Left lung (tissue), 10 donors: ENCODE data around the gene CRKL. TPM values are rescaled to one million over a fixed set of nuclear protein-coding genes. Genes with fewer than 3 reads are reported as not detected.

Source experiments
- ATAC-seq: fragments of 200-7000 bp; cut with Tn5 transposase; one replicate; pipeline ENCODE4 v1.9.1; 2020; ENCODE audit warnings: moderate library complexity
- DNase-seq, 4 donors: peaks; one replicate each; pipeline ENCODE4 v3.0.0-alpha.2; 2013 to 2020
- H3K27ac ChIP-seq, 2 donors: fragments of 200-600 bp; sonication (generic) in 1 of 2; one replicate each; pipeline versions ENCODE4 v1.5.0 to v1.8.0; 2020 to 2021
- H3K27me3 ChIP-seq, 2 donors: fragments of 200-600 bp; sonication (generic) in 1 of 2; one replicate each; pipeline versions ENCODE4 v1.5.0 to v1.8.0; 2020 to 2021
- H3K36me3 ChIP-seq, 2 donors: fragments of 200-600 bp; sonication (generic) in 1 of 2; one replicate each; pipeline versions ENCODE4 v1.5.0 to v1.8.0; 2020 to 2021
- H3K4me1 ChIP-seq, 2 donors: fragments of 200-600 bp; one replicate each; pipeline ENCODE4 v1.8.0; 2021
- H3K4me3 ChIP-seq, 2 donors: fragments of 200-600 bp; sonication (generic) in 1 of 2; one replicate each; pipeline versions ENCODE4 v1.5.0 to v1.8.0; 2020 to 2021; ENCODE audit warnings: mild to moderate bottlenecking in 1 of 2
- H3K9me3 ChIP-seq, 2 donors: fragments of 200-600 bp; sonication (generic) in 1 of 2; one replicate each; pipeline versions ENCODE4 v1.5.0 to v1.8.0; 2020 to 2021
- CTCF ChIP-seq, 2 donors: fragments of 200-600 bp; sonication (generic) in 1 of 2; IDR thresholded peaks; one replicate each; pipeline versions ENCODE4 v1.5.0 to v1.8.0; 2021; ENCODE audit warnings: antibody characterized with exemption in 2 of 2
- intact Hi-C, 2 donors: fragments of 100-400 bp; cut with DNase I; formaldehyde crosslinking; loops; one replicate each; pipeline versions ENCODE4 v1.11.2 to v1.14.2; 2022
- polyA plus RNA-seq, 6 donors: library from polyadenylated mRNA; unstranded; fragments of 120-200 nt; gene quantifications; one replicate each; pipeline ENCODE4 v1.2.1, GENCODE V29; 2013; ENCODE audit not compliant: insufficient read length in 6 of 6
- total RNA-seq, 2 donors: library from RNA; stranded (reverse); fragmentation: NEBNext Ultra II Directional; extraction: Animal tissue kit (Norgen Biotek cat#: 25700); gene quantifications; one replicate each; pipeline ENCODE4 v1.2.1, GENCODE V29; 2021
- donor health status: DM: no; HTN: yes; CAD: no.
- donor health status: DM: no; HTN: no; CAD: no.

The CRKL gene
- total and polyA plus RNA-seq, 8 donors, result 56.7 to 67.4 (median 64.8) TPM

- Histone ChIP-seq H3K4me3 (no peak overlapping the region), H3K4me1 (peaks cover 0 to 41% of the 10 kb centered on the region in 2 donors), H3K36me3 (no peaks in the 10 kb centered on the region), H3K27me3 (peaks cover 5 to 46% of the 10 kb centered on the region in 2 donors), H3K27ac (no peak overlapping the region), H3K9me3 (no peaks in the 10 kb centered on the region)
- intact Hi-C loops, result no loop called here
- ATAC-seq (no peak), DNase-seq (no peak)
- no peak for TF ChIP-seq CTCF (IDR thresholded peaks at IDR 0.05)
These were observed 43.4 kb downstream of the CRKL start for GRCh38 chr22:20960609-20961008.

GRCh38 chr22:20962491-20962945 lies 45.3 kb downstream of the CRKL start:
- peak in 1 of 4 donors; percentile 19 for DNase-seq
- H3K36me3 ChIP-seq, result no peaks in the 10 kb centered on the region
- peaks cover 0 to 35% of the 10 kb centered on the region in 2 donors for H3K4me1 ChIP-seq
- intact Hi-C loops, result no loop called here
- no peak for TF ChIP-seq CTCF (IDR thresholded peaks at IDR 0.05)
- ATAC-seq, result no peak
- H3K9me3 ChIP-seq, result no peaks in the 10 kb centered on the region
- H3K27ac ChIP-seq, result no peak overlapping the region
- H3K27me3 ChIP-seq, result peaks cover 5 to 39% of the 10 kb centered on the region in 2 donors
- H3K4me3 ChIP-seq, result no peak overlapping the region

GRCh38 chr22:20963201-20964052 lies 46.2 kb downstream of the CRKL start:
- DNase-seq (peak in 1 of 4 donors; percentile 25), ATAC-seq (no peak)
- no peak overlapping the region for H3K27ac ChIP-seq
- H3K9me3 ChIP-seq, result no peaks in the 10 kb centered on the region
- H3K4me1 ChIP-seq, result peaks cover 0 to 34% of the 10 kb centered on the region in 2 donors
- H3K27me3 ChIP-seq, result peaks cover 5 to 39% of the 10 kb centered on the region in 2 donors
- H3K36me3 ChIP-seq, result no peaks in the 10 kb centered on the region
- TF ChIP-seq CTCF (IDR thresholded peaks at IDR 0.05), result no peak
- H3K4me3 ChIP-seq, result no peak overlapping the region
- intact Hi-C loops, result no loop called here

- DNase-seq, result peak in 1 of 4 donors; percentile 41
- Histone ChIP-seq H3K27me3 (peaks cover 5 to 39% of the 10 kb centered on the region in 2 donors), H3K4me3 (peak overlapping the region; percentile 5 to 21), H3K27ac (no peak overlapping the region), H3K36me3 (no peaks in the 10 kb centered on the region), H3K9me3 (no peaks in the 10 kb centered on the region), H3K4me1 (peaks cover 0 to 37% of the 10 kb centered on the region in 2 donors)
- no peak for ATAC-seq
- TF ChIP-seq CTCF (IDR thresholded peaks at IDR 0.05), result no peak
- intact Hi-C loops, result no loop called here
These were observed 47.0 kb downstream of the CRKL start for GRCh38 chr22:20964090-20964798.

- DNase-seq (peak in 1 of 4 donors; percentile 69), ATAC-seq (no peak)
- peaks cover 5 to 39% of the 10 kb centered on the region in 2 donors for H3K27me3 ChIP-seq
- no peak for TF ChIP-seq CTCF (IDR thresholded peaks at IDR 0.05)
- peak overlapping the region; percentile 5 to 21 for H3K4me3 ChIP-seq
- intact Hi-C loops, result no loop called here
- H3K36me3 ChIP-seq, result no peaks in the 10 kb centered on the region
- peaks cover 0 to 37% of the 10 kb centered on the region in 2 donors for H3K4me1 ChIP-seq
- no peaks in the 10 kb centered on the region for H3K9me3 ChIP-seq
- no peak overlapping the region for H3K27ac ChIP-seq
These were observed 47.5 kb downstream of the CRKL start for GRCh38 chr22:20964799-20965103.
